HEK293 (cell line): Measurements from ENCODE around the gene FNDC11.

Source experiments
- ZFP3 ChIP-seq: fragments of 450-650 bp; formaldehyde crosslinking; IDR thresholded peaks from 2 replicates; pipeline ENCODE4 v1.5.1; 2016; ENCODE audit warnings: low read depth, missing biosample characterization, missing genetic modification characterization
- ZNF223 ChIP-seq: fragments of 450-650 bp; formaldehyde crosslinking; IDR thresholded peaks from 2 replicates; pipeline ENCODE4 v1.5.1; 2016; ENCODE audit warnings: missing biosample characterization, missing genetic modification characterization
- TF ChIP-seq, protein P1 (sequence below): fragments of 450-650 bp; formaldehyde crosslinking; IDR thresholded peaks from 2 replicates; pipeline ENCODE4 v1.5.1; 2016; ENCODE audit warnings: missing biosample characterization, missing genetic modification characterization

DNA sequence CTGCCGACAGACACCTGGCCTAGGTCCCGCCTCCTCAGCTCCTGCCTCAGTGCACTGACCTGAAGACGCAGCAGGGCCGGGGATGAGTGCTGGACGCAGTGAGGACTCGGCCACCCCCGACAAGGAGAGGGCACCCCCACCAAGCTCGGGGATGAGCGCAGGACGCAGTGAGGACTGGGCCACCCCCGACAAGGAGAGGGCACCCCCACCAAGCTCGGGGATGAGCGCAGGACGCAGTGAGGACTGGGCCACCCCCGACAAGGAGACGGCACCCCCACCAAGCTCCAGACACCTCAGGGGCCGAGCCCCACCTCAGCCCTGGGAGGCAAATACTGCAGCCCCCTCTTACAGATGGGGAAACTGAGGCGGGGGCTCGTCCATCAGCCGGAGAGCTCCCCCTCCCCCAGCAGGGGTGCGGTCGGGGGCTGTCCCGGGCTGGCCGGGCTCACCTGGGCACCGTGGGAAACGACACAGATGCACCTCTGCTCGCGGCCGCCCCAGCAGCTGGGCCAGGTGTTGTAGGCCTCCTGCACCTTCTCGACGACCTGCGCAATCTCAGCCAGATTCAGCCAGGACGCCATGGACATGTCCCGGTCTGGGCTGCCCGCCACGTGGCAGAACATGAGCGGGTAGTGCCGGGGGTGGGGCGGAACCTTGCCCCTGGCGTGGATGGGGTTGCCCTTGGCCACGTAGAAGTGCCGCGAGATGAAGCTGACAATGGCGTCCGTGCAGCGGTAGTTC lies 12.6 kb downstream of the FNDC11 start:
- no peak for TF ChIP-seq ZFP3 (tag by site-specific recombination)
- TF ChIP-seq, protein P1, sequence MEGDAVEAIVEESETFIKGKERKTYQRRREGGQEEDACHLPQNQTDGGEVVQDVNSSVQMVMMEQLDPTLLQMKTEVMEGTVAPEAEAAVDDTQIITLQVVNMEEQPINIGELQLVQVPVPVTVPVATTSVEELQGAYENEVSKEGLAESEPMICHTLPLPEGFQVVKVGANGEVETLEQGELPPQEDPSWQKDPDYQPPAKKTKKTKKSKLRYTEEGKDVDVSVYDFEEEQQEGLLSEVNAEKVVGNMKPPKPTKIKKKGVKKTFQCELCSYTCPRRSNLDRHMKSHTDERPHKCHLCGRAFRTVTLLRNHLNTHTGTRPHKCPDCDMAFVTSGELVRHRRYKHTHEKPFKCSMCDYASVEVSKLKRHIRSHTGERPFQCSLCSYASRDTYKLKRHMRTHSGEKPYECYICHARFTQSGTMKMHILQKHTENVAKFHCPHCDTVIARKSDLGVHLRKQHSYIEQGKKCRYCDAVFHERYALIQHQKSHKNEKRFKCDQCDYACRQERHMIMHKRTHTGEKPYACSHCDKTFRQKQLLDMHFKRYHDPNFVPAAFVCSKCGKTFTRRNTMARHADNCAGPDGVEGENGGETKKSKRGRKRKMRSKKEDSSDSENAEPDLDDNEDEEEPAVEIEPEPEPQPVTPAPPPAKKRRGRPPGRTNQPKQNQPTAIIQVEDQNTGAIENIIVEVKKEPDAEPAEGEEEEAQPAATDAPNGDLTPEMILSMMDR = no peak
- no peak for TF ChIP-seq ZNF223 (tag by site-specific recombination)
